Natural killer cell treated with Interleukin-12 subunit alpha and Interleukin-12 subunit beta and Interleukin-15 and Interleukin-18, amount 100 ng/mL, for 72 hours (primary cell): ENCODE measurements around the gene EXD3. TPM values are rescaled to one million over a fixed set of nuclear protein-coding genes. Genes with fewer than 3 reads are reported as not detected.

ENCODE experiments used
- ATAC-seq, 2 donors: fragments of 150-1000 bp; cut with Tn5 transposase in 1 of 2; sonication (Bioruptor Pico), chemical (Tn5 transposase) in 1 of 2; 2 replicates each; pipeline ENCODE4 v1.10.0; 2021
- DNase-seq: peaks from one replicate; pipeline ENCODE4 v3.0.0; 2022; ENCODE audit warnings: low spot score
- H3K27ac Mint-ChIP-seq, 2 donors: 1 replicate in 1 of 2; 2 replicates in 1 of 2; pipeline ENCODE4 v1.8.0; 2022; ENCODE audit warnings: mixed read lengths in 2 of 2, mild to moderate bottlenecking in 1 of 2, moderate library complexity in 1 of 2
- H3K27me3 Mint-ChIP-seq, 2 donors: 1 replicate in 1 of 2; 2 replicates in 1 of 2; pipeline ENCODE4 v1.8.0; 2022; ENCODE audit warnings: mixed read lengths in 2 of 2
- H3K36me3 Mint-ChIP-seq: one replicate; pipeline ENCODE4 v1.8.0; 2022; ENCODE audit warnings: mixed read lengths
- H3K4me1 Mint-ChIP-seq, 2 donors: 1 replicate in 1 of 2; 2 replicates in 1 of 2; pipeline ENCODE4 v1.8.0; 2022; ENCODE audit warnings: low read depth in 2 of 2, mixed read lengths in 2 of 2, mild to moderate bottlenecking in 1 of 2
- H3K4me3 Mint-ChIP-seq: one replicate; pipeline ENCODE4 v1.8.0; 2022; ENCODE audit warnings: mixed read lengths
- H3K9me3 Mint-ChIP-seq: 2 replicates; pipeline ENCODE4 v1.8.0; 2022; ENCODE audit warnings: mixed read lengths
- total RNA-seq, 2 donors: library from RNA; stranded (reverse); gene quantifications; one replicate each; pipeline ENCODE4 v1.2.3, GENCODE V29; 2022

Gene EXD3
- total RNA-seq, 2 donors from 2014 or later = 7.6 to 7.9 TPM

GRCh38 chr9:137376386-137376785 lies 46.6 kb downstream of the EXD3 start:
- no peak overlapping the region for H3K4me3 Mint-ChIP-seq
- no peaks in the 10 kb centered on the region for H3K36me3 Mint-ChIP-seq
- no peaks in the 10 kb centered on the region for H3K4me1 Mint-ChIP-seq
- H3K27me3 Mint-ChIP-seq = no peaks in the 10 kb centered on the region
- H3K27ac Mint-ChIP-seq = no peak overlapping the region
- no peaks in the 10 kb centered on the region for H3K9me3 Mint-ChIP-seq
- no peak for ATAC-seq
- no peak for DNase-seq

- no peaks in the 10 kb centered on the region for H3K36me3 Mint-ChIP-seq
- H3K4me3 Mint-ChIP-seq = no peak overlapping the region
- DNase-seq (no peak), ATAC-seq (no peak)
- H3K27ac Mint-ChIP-seq = no peak overlapping the region
- no peaks in the 10 kb centered on the region for H3K9me3 Mint-ChIP-seq
- no peaks in the 10 kb centered on the region for H3K27me3 Mint-ChIP-seq
- H3K4me1 Mint-ChIP-seq = no peaks in the 10 kb centered on the region
Measured at GRCh38 chr9:137375321-137376058, 47.5 kb downstream of the EXD3 start.

GRCh38 chr9:137374131-137374845 lies 48.7 kb downstream of the EXD3 start:
- Mint-ChIP-seq H3K36me3 (no peaks in the 10 kb centered on the region), H3K4me1 (no peaks in the 10 kb centered on the region), H3K27me3 (no peaks in the 10 kb centered on the region), H3K4me3 (no peak overlapping the region), H3K9me3 (no peaks in the 10 kb centered on the region), H3K27ac (no peak overlapping the region)
- DNase-seq (no peak), ATAC-seq (no peak)

- ATAC-seq (no peak), DNase-seq (no peak)
- Mint-ChIP-seq H3K4me3 (no peak overlapping the region), H3K27me3 (no peaks in the 10 kb centered on the region), H3K9me3 (no peaks in the 10 kb centered on the region), H3K4me1 (no peaks in the 10 kb centered on the region), H3K36me3 (no peaks in the 10 kb centered on the region), H3K27ac (no peak overlapping the region)
Measured at GRCh38 chr9:137373611-137373980, 49.4 kb downstream of the EXD3 start.

- no peak overlapping the region for H3K4me3 Mint-ChIP-seq
- no peaks in the 10 kb centered on the region for H3K9me3 Mint-ChIP-seq
- no peaks in the 10 kb centered on the region for H3K36me3 Mint-ChIP-seq
- no peaks in the 10 kb centered on the region for H3K4me1 Mint-ChIP-seq
- DNase-seq = no peak
- no peaks in the 10 kb centered on the region for H3K27me3 Mint-ChIP-seq
- ATAC-seq = no peak
- H3K27ac Mint-ChIP-seq = no peak overlapping the region
Measured at GRCh38 chr9:137372693-137373610, 50.0 kb downstream of the EXD3 start.

- no peak overlapping the region for H3K27ac Mint-ChIP-seq
- H3K4me1 Mint-ChIP-seq = no peaks in the 10 kb centered on the region
- no peak for ATAC-seq
Measured at GRCh38 chr9:137371946-137372651, 50.9 kb downstream of the EXD3 start.

GRCh38 chr9:137371521-137371941 lies 51.4 kb downstream of the EXD3 start:
- no peak overlapping the region for H3K4me3 Mint-ChIP-seq
- no peak for DNase-seq
- H3K4me1 Mint-ChIP-seq = no peaks in the 10 kb centered on the region
- H3K27ac Mint-ChIP-seq = no peak overlapping the region
- no peaks in the 10 kb centered on the region for H3K27me3 Mint-ChIP-seq
- H3K36me3 Mint-ChIP-seq = no peaks in the 10 kb centered on the region
- no peaks in the 10 kb centered on the region for H3K9me3 Mint-ChIP-seq
- ATAC-seq = no peak

More at GRCh38 chr9:137371946-137372651, 50.9 kb downstream of the EXD3 start:
- DNase-seq = no peak
- Mint-ChIP-seq H3K9me3 (no peaks in the 10 kb centered on the region), H3K4me3 (no peak overlapping the region), H3K36me3 (no peaks in the 10 kb centered on the region), H3K27me3 (no peaks in the 10 kb centered on the region)

GRCh38 chr9:137370865-137371520 lies 52.0 kb downstream of the EXD3 start:
- DNase-seq (no peak), ATAC-seq (peak in 1 of 2 donors; percentile 8)
- Mint-ChIP-seq H3K4me1 (no peaks in the 10 kb centered on the region), H3K27me3 (no peaks in the 10 kb centered on the region), H3K9me3 (no peaks in the 10 kb centered on the region), H3K27ac (no peak overlapping the region), H3K36me3 (no peaks in the 10 kb centered on the region), H3K4me3 (no peak overlapping the region)

GRCh38 chr9:137369911-137370764 lies 52.8 kb downstream of the EXD3 start:
- Mint-ChIP-seq H3K27ac (no peak overlapping the region), H3K27me3 (no peaks in the 10 kb centered on the region), H3K36me3 (no peaks in the 10 kb centered on the region), H3K4me1 (no peaks in the 10 kb centered on the region), H3K9me3 (peaks cover 5% of the 10 kb centered on the region), H3K4me3 (no peak overlapping the region)
- DNase-seq (no peak), ATAC-seq (no peak)

GRCh38 chr9:137369061-137369787 lies 53.7 kb downstream of the EXD3 start:
- Mint-ChIP-seq H3K36me3 (no peaks in the 10 kb centered on the region), H3K27ac (no peak overlapping the region), H3K27me3 (no peaks in the 10 kb centered on the region), H3K9me3 (peaks cover 5% of the 10 kb centered on the region), H3K4me1 (no peaks in the 10 kb centered on the region), H3K4me3 (no peak overlapping the region)
- DNase-seq = no peak
- ATAC-seq = no peak

- no peaks in the 10 kb centered on the region for H3K4me1 Mint-ChIP-seq
- H3K27me3 Mint-ChIP-seq = no peaks in the 10 kb centered on the region
- no peak overlapping the region for H3K4me3 Mint-ChIP-seq
- H3K27ac Mint-ChIP-seq = no peak overlapping the region
- peaks cover 5% of the 10 kb centered on the region for H3K9me3 Mint-ChIP-seq
- ATAC-seq = no peak
- H3K36me3 Mint-ChIP-seq = no peaks in the 10 kb centered on the region
- no peak for DNase-seq
Measured at GRCh38 chr9:137368431-137369035, 54.4 kb downstream of the EXD3 start.
